C4-2B (cell line): Measurements from ENCODE around the gene PPP4R4.

Experiments used
- ZFX ChIP-seq: fragments of 450-650 bp; IDR thresholded peaks from 2 replicates; pipeline ENCODE4 v1.6.1; 2017
- TF ChIP-seq, protein P1 (sequence below): fragments of 450-650 bp; conservative IDR thresholded peaks from 2 replicates; pipeline ENCODE4 v1.5.1; 2017; ENCODE audit warnings: mild to moderate bottlenecking

DNA sequence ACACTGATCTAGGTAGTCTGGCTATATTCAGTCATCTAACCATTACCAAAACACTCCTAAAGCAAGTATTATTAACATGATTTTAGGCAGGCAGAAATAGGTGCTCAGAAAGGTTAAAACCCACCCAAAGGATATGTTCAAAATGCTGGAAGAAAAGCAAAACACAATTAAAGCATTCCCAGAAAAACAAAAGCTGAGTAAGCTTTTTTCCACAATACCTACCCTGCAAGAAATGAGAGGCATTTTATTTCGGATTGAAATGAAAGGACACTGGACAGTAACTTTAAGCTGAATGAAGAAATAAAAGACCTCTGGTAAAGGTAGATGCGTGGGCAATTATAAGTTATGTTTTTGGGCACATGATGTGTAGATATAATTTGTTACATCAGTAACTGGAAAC lies 140.8 kb downstream of the PPP4R4 start:
- TF ChIP-seq, protein P1, sequence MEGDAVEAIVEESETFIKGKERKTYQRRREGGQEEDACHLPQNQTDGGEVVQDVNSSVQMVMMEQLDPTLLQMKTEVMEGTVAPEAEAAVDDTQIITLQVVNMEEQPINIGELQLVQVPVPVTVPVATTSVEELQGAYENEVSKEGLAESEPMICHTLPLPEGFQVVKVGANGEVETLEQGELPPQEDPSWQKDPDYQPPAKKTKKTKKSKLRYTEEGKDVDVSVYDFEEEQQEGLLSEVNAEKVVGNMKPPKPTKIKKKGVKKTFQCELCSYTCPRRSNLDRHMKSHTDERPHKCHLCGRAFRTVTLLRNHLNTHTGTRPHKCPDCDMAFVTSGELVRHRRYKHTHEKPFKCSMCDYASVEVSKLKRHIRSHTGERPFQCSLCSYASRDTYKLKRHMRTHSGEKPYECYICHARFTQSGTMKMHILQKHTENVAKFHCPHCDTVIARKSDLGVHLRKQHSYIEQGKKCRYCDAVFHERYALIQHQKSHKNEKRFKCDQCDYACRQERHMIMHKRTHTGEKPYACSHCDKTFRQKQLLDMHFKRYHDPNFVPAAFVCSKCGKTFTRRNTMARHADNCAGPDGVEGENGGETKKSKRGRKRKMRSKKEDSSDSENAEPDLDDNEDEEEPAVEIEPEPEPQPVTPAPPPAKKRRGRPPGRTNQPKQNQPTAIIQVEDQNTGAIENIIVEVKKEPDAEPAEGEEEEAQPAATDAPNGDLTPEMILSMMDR, result no peak
- TF ChIP-seq ZFX, result no peak
